Heart right ventricle (tissue), 16 donors: ENCODE measurements around the gene PTGER2. TPM values are rescaled to one million over a fixed set of nuclear protein-coding genes. Genes with fewer than 3 reads are reported as not detected.

Experiments used
- ATAC-seq, 8 donors: fragments of 200-7000 bp; cut with Tn5 transposase; one replicate each; pipeline ENCODE4 v1.9.1; 2020; ENCODE audit warnings: mild to moderate bottlenecking in 8 of 8, moderate library complexity in 8 of 8, moderate number of reproducible peaks in 1 of 8
- DNase-seq, 2 donors: peaks; one replicate each; pipeline ENCODE4 v3.0.0-alpha.2; 2020
- H3K27ac ChIP-seq, 10 donors: fragments of 200-600 bp; sonication (generic) in 2 of 10; one replicate each; pipeline versions ENCODE4 v1.5.0 to v1.8.0; 2020 to 2022; ENCODE audit warnings: mild to moderate bottlenecking in 3 of 10
- H3K27me3 ChIP-seq, 7 donors: fragments of 200-600 bp; one replicate each; pipeline ENCODE4 v1.8.0; 2021 to 2022; ENCODE audit warnings: mild to moderate bottlenecking in 2 of 7
- H3K36me3 ChIP-seq, 9 donors: fragments of 200-600 bp; sonication (generic) in 1 of 9; one replicate each; pipeline versions ENCODE4 v1.5.0 to v1.8.0; 2020 to 2022; ENCODE audit warnings: mild to moderate bottlenecking in 2 of 9
- H3K4me1 ChIP-seq, 9 donors: fragments of 200-600 bp; sonication (generic) in 1 of 9; one replicate each; pipeline versions ENCODE4 v1.5.0 to v1.8.0; 2020 to 2022; ENCODE audit warnings: mild to moderate bottlenecking in 4 of 9
- H3K4me3 ChIP-seq, 10 donors: fragments of 200-600 bp; sonication (generic) in 2 of 10; one replicate each; pipeline versions ENCODE4 v1.5.0 to v1.8.0; 2020 to 2022; ENCODE audit warnings: mild to moderate bottlenecking in 7 of 10, moderate library complexity in 2 of 10
- H3K9me3 ChIP-seq, 11 donors: fragments of 200-600 bp in 10 of 11; sonication (generic) in 2 of 11; one replicate each; pipeline versions ENCODE4 v1.5.0 to v1.8.0; 2013 to 2022; ENCODE audit warnings: mild to moderate bottlenecking in 2 of 11, control low read depth in 1 of 11, moderate library complexity in 1 of 11
- WGBS, 2 donors: extraction: QIAGEN DNeasy Blood & Tissue Kit; methylation state at CpG; one replicate each; pipeline ENCODE4 v1.1.7; 2013; ENCODE audit warnings: inconsistent platforms in 1 of 2; 5-methylcytosine and 5-hydroxymethylcytosine counted together
- intact Hi-C, 10 donors: fragments of 100-400 bp; cut with DNase I; formaldehyde crosslinking; loops; one replicate each; pipeline versions ENCODE4 v1.11.1 to v1.14.2; 2022
- polyA plus RNA-seq, 2 donors: library from polyadenylated mRNA; stranded (reverse); fragments of 200-250 nt; gene quantifications; one replicate each; pipeline ENCODE4 v1.2.3, GENCODE V29; 2013
- total RNA-seq, 10 donors: library from RNA; stranded (reverse); fragmentation: NEBNext Ultra II Directional in 3 of 10; extraction: Animal tissue kit (Norgen Biotek cat#: 25700) in 3 of 10; gene quantifications; one replicate each; pipeline versions ENCODE4 v1.2.1 to v1.2.4, GENCODE V29; 2021 to 2023
- TF ChIP-seq, protein P1 (sequence below), 9 donors: fragments of 200-600 bp; sonication (generic) in 2 of 9; IDR thresholded peaks; one replicate each; pipeline versions ENCODE4 v1.5.0 to v1.8.0; 2021 to 2022; ENCODE audit warnings: antibody characterized with exemption in 9 of 9, mild to moderate bottlenecking in 5 of 9, moderate library complexity in 1 of 9
- donor health status: Arrhythmogenic right ventricular cardiomyopathy.
- donor health status: ischemic (EF 13 %, LVEDD 7.1; RV severe dilation, severe dysfunction).
- donor health status: healthy with polysubstance abuse.
- donor health status: DM: no; HTN: yes; CAD: no.
- donor health status: DM: no; HTN: no; CAD: no.
- donor health status: ischemic (EF 25% LVEDD 6.9; RV normal size, moderate dysfunction).
- donor health status: ischemic (EF 25% LVEDD 5.7; RV mildly dilated, moderate dysfunction).
- donor health status: healthy.
- donor health status: DM: yes; HTN: yes; CAD: no.
- donor health status: Ischemic cardiomyopathy.
- donor health status: ischemic (EF 35%, LVEDD 5.7; RV mildly dilated, moderate dysfunction).
- donor health status: nonischemic (EF 11% LVEDD 7.7; RV severe dilation, severe dysfunction).
- donor health status: DM: yes; HTN: yes; CAD: no.
- donor health status: PGD.
- donor health status: ischemic (EF 29% LVEDD 5.4; RV normal size, mild dysfunction).
- donor health status: nonischemic (EF 23%, LVEDD 6.1; RV moderate dilation, normal function).

PTGER2 gene
- total and polyA plus RNA-seq, 12 donors = 0.11 to 2.4 (median 0.34) TPM

GRCh38 chr14:52363041-52363704 lies 49.1 kb downstream of the PTGER2 start:
- 72 to 74% methylated on average over 2 of the region's 2 CpGs for WGBS, 2 donors

GRCh38 chr14:52363961-52364360 lies 49.8 kb downstream of the PTGER2 start:
- Histone ChIP-seq H3K36me3 (no peaks in the 10 kb centered on the region), H3K4me1 (peaks cover 0 to 22% (median 6%) of the 10 kb centered on the region in 9 donors), H3K4me3 (no peak overlapping the region), H3K27me3 (peaks cover 0 to 18% (median 0%) of the 10 kb centered on the region in 7 donors), H3K9me3 (no peaks in the 10 kb centered on the region), H3K27ac (no peak overlapping the region)
- TF ChIP-seq, protein P1, sequence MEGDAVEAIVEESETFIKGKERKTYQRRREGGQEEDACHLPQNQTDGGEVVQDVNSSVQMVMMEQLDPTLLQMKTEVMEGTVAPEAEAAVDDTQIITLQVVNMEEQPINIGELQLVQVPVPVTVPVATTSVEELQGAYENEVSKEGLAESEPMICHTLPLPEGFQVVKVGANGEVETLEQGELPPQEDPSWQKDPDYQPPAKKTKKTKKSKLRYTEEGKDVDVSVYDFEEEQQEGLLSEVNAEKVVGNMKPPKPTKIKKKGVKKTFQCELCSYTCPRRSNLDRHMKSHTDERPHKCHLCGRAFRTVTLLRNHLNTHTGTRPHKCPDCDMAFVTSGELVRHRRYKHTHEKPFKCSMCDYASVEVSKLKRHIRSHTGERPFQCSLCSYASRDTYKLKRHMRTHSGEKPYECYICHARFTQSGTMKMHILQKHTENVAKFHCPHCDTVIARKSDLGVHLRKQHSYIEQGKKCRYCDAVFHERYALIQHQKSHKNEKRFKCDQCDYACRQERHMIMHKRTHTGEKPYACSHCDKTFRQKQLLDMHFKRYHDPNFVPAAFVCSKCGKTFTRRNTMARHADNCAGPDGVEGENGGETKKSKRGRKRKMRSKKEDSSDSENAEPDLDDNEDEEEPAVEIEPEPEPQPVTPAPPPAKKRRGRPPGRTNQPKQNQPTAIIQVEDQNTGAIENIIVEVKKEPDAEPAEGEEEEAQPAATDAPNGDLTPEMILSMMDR (IDR thresholded peaks at IDR 0.05) = no peak
- intact Hi-C loops = no loop called here
- DNase-seq (no peak), ATAC-seq (peak in 1 of 8 donors; percentile 35)
- WGBS, 2 donors = 58 to 87% methylated on average over 1 of the region's 1 CpG

More at GRCh38 chr14:52363041-52363704, 49.1 kb downstream of the PTGER2 start:
- TF ChIP-seq, protein P1 (IDR thresholded peaks at IDR 0.05) = no peak
- intact Hi-C loops = no loop called here
- H3K27ac ChIP-seq = no peak overlapping the region
- no peak overlapping the region for H3K4me3 ChIP-seq
- ATAC-seq = no peak
- H3K27me3 ChIP-seq = peaks cover 0 to 23% (median 0%) of the 10 kb centered on the region in 7 donors
- no peaks in the 10 kb centered on the region for H3K9me3 ChIP-seq
- peaks cover 0 to 22% (median 6%) of the 10 kb centered on the region in 9 donors for H3K4me1 ChIP-seq
- no peak for DNase-seq
- H3K36me3 ChIP-seq = no peaks in the 10 kb centered on the region

DNA sequence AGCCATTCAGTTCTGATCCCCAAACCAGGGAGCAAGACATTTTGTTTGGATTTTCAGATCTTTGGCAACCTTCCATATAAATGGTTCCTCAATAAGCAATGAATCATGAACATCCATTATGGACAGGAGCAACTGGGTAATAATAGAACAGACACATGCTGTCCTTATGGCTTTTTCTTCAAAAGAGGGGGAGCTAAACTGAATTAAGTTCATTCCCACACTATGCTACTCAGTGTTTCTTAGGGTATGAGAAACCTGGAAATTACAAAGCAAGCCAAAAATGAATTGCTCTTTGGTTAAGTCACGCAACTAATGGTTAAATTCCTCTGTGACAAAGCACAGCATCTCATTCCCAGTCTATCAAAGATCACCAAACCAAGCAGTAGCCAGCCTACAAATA lies 51.0 kb downstream of the PTGER2 start:
- no peak for DNase-seq
- intact Hi-C loops = no loop called here
- Histone ChIP-seq H3K27me3 (peaks cover 0 to 11% (median 0%) of the 10 kb centered on the region in 7 donors), H3K36me3 (no peaks in the 10 kb centered on the region), H3K9me3 (no peaks in the 10 kb centered on the region), H3K4me3 (no peak overlapping the region), H3K27ac (no peak overlapping the region), H3K4me1 (peaks cover 0 to 24% (median 6%) of the 10 kb centered on the region in 9 donors)
- WGBS, 2 donors = 89 to 94% methylated on average over 1 of the region's 1 CpG
- TF ChIP-seq, protein P1 (IDR thresholded peaks at IDR 0.05) = no peak
- no peak for ATAC-seq

DNA sequence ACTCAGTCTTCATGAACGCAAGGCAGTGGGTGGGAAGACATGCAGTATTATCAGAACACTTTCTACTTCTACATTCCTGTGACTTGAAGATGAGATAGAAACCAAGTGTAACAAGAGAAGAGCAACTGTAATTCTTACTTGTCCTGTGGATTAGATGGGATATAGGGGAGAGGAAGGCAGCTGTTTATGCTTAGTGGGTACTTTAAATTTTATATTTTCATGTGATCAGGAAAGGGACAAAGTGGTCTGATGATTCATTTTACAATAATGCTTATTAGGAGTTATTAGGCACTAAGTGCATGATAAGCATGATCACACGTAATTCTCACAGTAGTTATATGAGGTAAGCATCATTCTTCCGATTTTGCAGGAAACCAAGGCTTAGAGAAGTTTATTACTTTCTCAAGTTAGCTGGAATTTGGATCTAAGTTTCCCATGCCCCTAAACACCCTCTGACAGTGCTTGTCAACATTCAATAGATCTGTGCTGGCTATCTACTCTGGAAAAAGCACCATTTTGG lies 52.7 kb downstream of the PTGER2 start:
- peaks cover 0 to 2% (median 0%) of the 10 kb centered on the region in 7 donors for H3K27me3 ChIP-seq
- ATAC-seq = no peak
- H3K36me3 ChIP-seq = no peaks in the 10 kb centered on the region
- no peak overlapping the region for H3K27ac ChIP-seq
- H3K4me3 ChIP-seq = no peak overlapping the region
- no peak for DNase-seq
- H3K4me1 ChIP-seq = peaks cover 0 to 14% (median 0%) of the 10 kb centered on the region in 9 donors
- H3K9me3 ChIP-seq = peaks cover 0 to under 1% (median 0%) of the 10 kb centered on the region in 11 donors
- 55 to 68% methylated on average over 3 of the region's 3 CpGs for WGBS, 2 donors
- TF ChIP-seq, protein P1 (IDR thresholded peaks at IDR 0.05) = no peak
- intact Hi-C loops = no loop called here
